A673 (cell line): ENCODE measurements around the gene USH1C. TPM values are rescaled to one million over a fixed set of nuclear protein-coding genes. Genes with fewer than 3 reads are reported as not detected.

Source experiments
- BruUV-seq: library from RNA; stranded (reverse); fragments of 400-500 nt; replicated peaks from 2 replicates; lab custom pipeline; 2021; lab: Mats Ljungman, UMichigan
- CTCF ChIA-PET: fragments of 300-600 bp; sonication (Branson Sonifier 250); formaldehyde crosslinking; loops from one replicate; lab custom pipeline; 2022; ENCODE audit warnings: antibody characterized with exemption; lab: Charles Lee
- POLR2A ChIA-PET: fragments of 300-600 bp; sonication (Branson Sonifier 250); formaldehyde crosslinking; loops from one replicate; lab custom pipeline; 2022; ENCODE audit warnings: antibody characterized with exemption; ENCODE audit not compliant: low non-redundant PET; lab: Charles Lee
- DNase-seq: peaks from one replicate; pipeline ENCODE4 v3.0.0-alpha.2; 2015; ENCODE audit warnings: low spot score
- H3K27ac ChIP-seq: fragments of 200-600 bp; sonication (generic); 2 replicates; pipeline ENCODE4 v1.5.1; 2016; ENCODE audit warnings: mixed run types, low read depth, mild to moderate bottlenecking, mixed read lengths, antibody characterized with exemption, low read length; ENCODE audit not compliant: poor library complexity, severe bottlenecking
- H3K27me3 ChIP-seq: fragments of 200-600 bp; sonication (generic); replicated peaks from 2 replicates; pipeline ENCODE4 v1.6.1; 2017; ENCODE audit warnings: mixed run types, low read depth, mild to moderate bottlenecking, mixed read lengths, antibody characterized with exemption, low read length; ENCODE audit not compliant: insufficient read depth, poor library complexity
- H3K36me3 ChIP-seq: fragments of 200-600 bp; sonication (generic); 2 replicates; pipeline ENCODE4 v1.6.1; 2016; ENCODE audit warnings: mixed run types, mild to moderate bottlenecking, mixed read lengths, antibody characterized with exemption, low read length; ENCODE audit not compliant: insufficient read depth, poor library complexity, severe bottlenecking
- H3K4me1 ChIP-seq: fragments of 200-600 bp; sonication (generic); 2 replicates; pipeline ENCODE4 v1.6.1; 2017; ENCODE audit warnings: mixed run types, mild to moderate bottlenecking, mixed read lengths, antibody characterized with exemption, low read length; ENCODE audit not compliant: insufficient read depth, poor library complexity, severe bottlenecking
- H3K4me3 ChIP-seq: fragments of 200-600 bp; sonication (generic); 2 replicates; pipeline ENCODE4 v1.5.1; 2016; ENCODE audit warnings: low read depth, mixed run types, mild to moderate bottlenecking, mixed read lengths, low read length; ENCODE audit not compliant: poor library complexity, severe bottlenecking
- H3K9me3 ChIP-seq: fragments of 200-600 bp; sonication (generic); 2 replicates; pipeline ENCODE4 v1.6.1; 2016; ENCODE audit warnings: mixed run types, low read depth, mild to moderate bottlenecking, mixed read lengths, antibody characterized with exemption, low read length; ENCODE audit not compliant: poor library complexity, severe bottlenecking
- EZH2 ChIP-seq: fragments of 200-600 bp; sonication (generic); IDR thresholded peaks from 2 replicates; pipeline ENCODE4 v1.6.1; 2017; ENCODE audit warnings: borderline replicate concordance, low read depth, mild to moderate bottlenecking, mixed read lengths, antibody characterized with exemption, low read length; ENCODE audit not compliant: poor library complexity, severe bottlenecking
- intact Hi-C: fragments of 100-400 bp; cut with micrococcal nuclease; formaldehyde crosslinking; loops from one replicate; pipeline ENCODE4 v1.10.0; 2022; ENCODE audit not compliant: unreplicated experiment
- total RNA-seq: library from RNA; stranded (reverse); gene quantifications from 2 replicates; pipeline ENCODE4 v1.2.3, GENCODE V29; 2021
- TF ChIP-seq, protein P1 (sequence below): fragments of 300-800, 200-600 bp; sonication (generic); conservative IDR thresholded peaks from 2 replicates; pipeline ENCODE4 v1.5.1; 2017; ENCODE audit warnings: low read depth, mild to moderate bottlenecking, antibody characterized with exemption, low read length, moderate library complexity, mixed read lengths

The USH1C gene
- total RNA-seq, 1 experiment from 2014 or later = not detected

DNA sequence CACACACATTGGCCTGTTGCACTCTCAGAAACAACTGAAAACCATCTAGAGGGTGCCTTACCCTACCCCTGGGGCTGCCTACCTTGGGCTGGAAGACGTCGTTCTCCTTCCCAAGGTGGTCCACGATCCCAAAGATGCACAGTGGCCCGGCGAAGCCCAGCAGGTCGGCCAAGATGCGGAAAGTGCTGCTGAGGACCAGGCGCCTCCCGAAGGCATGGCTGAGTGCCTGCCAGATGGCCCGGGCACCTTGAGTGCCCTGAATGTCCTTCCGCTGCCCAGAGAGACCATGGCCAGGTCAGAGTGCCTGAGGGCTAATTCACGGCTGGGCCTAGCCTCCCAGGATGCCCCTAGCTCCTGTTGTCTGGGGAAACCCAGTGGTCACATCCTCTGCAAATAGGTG is 83.8 kb downstream of the USH1C start:
- POLR2A ChIA-PET = no interaction called here
- intact Hi-C loops = no loop called here
- no peaks in the 10 kb centered on the region for H3K9me3 ChIP-seq
- TF ChIP-seq, protein P1, sequence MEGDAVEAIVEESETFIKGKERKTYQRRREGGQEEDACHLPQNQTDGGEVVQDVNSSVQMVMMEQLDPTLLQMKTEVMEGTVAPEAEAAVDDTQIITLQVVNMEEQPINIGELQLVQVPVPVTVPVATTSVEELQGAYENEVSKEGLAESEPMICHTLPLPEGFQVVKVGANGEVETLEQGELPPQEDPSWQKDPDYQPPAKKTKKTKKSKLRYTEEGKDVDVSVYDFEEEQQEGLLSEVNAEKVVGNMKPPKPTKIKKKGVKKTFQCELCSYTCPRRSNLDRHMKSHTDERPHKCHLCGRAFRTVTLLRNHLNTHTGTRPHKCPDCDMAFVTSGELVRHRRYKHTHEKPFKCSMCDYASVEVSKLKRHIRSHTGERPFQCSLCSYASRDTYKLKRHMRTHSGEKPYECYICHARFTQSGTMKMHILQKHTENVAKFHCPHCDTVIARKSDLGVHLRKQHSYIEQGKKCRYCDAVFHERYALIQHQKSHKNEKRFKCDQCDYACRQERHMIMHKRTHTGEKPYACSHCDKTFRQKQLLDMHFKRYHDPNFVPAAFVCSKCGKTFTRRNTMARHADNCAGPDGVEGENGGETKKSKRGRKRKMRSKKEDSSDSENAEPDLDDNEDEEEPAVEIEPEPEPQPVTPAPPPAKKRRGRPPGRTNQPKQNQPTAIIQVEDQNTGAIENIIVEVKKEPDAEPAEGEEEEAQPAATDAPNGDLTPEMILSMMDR = no peak
- TF ChIP-seq EZH2 = no peak
- no peaks in the 10 kb centered on the region for H3K36me3 ChIP-seq
- no TSS peak for BruUV-seq
- CTCF ChIA-PET = no interaction called here
- H3K27me3 ChIP-seq = peaks cover 6% of the 10 kb centered on the region
- no peak overlapping the region for H3K4me3 ChIP-seq
- H3K4me1 ChIP-seq = no peaks in the 10 kb centered on the region
- no peak for DNase-seq
- H3K27ac ChIP-seq = no peak overlapping the region

DNA sequence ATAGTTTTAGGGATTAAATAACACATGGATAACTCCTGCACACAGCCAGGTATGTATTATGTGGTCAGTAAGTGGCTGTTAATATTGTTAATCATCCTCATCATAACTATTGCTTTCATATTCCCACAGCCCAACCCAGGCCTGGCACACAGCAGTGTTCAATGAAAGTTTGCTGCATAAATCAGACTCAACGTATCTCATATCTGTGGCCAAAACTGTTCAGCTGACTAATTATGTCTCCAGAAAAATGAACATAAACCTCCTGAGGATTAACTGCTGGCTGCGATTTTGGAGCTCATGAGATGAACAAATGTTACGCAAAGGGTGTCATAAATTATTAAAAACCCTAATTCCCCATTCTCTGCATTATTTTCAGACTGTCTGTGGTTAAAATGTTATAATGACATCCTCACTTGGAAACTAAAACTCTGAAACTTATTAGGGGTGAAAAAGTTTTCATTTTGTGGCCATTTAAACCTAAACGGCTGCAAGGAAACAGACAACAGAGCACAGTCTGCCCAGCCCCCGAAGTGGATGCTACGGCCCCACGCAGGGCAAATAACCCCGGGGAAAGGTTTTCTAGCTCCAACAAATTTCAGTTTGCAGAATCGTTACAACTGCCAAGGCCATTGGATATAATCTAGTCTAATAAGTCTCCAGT is 84.8 kb downstream of the USH1C start:
- CTCF ChIA-PET = no interaction called here

DNA sequence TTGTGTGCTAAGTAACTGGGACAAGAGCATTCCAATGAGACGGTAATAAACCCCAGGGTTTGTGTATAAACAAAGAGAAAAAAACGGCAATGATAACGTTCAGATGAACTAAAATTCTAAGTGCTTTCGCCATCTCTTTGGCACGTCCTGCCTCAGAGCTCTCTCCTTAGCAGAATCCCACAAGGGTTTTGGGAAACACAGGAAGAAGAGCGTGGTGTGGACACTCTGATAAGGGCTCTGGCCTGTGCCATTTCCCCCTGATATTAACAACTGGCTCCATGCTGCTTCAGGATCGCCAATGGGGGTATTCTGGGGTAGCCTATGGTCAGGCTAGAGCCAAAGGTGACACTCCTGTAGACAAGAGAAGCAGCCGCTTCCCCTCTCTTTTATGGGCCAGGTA is 85.9 kb downstream of the USH1C start:
- intact Hi-C loops = no loop called here
- no TSS peak for BruUV-seq
- Histone ChIP-seq H3K4me1 (no peaks in the 10 kb centered on the region), H3K9me3 (no peaks in the 10 kb centered on the region), H3K36me3 (no peaks in the 10 kb centered on the region), H3K27ac (no peak overlapping the region), H3K4me3 (no peak overlapping the region), H3K27me3 (peaks cover 6% of the 10 kb centered on the region)
- TF ChIP-seq EZH2 = no peak
- TF ChIP-seq, protein P1 = no peak
- no peak for DNase-seq
- ChIA-PET POLR2A (no interaction called here), CTCF (no interaction called here)

More for the DNA sequence above, 84.8 kb downstream of the USH1C start:
- BruUV-seq = no TSS peak
- intact Hi-C loops = no loop called here
- no peaks in the 10 kb centered on the region for H3K9me3 ChIP-seq
- H3K4me1 ChIP-seq = no peaks in the 10 kb centered on the region
- POLR2A ChIA-PET = no interaction called here
- TF ChIP-seq, protein P1 = no peak
- no peak for TF ChIP-seq EZH2
- H3K36me3 ChIP-seq = no peaks in the 10 kb centered on the region
- no peak overlapping the region for H3K27ac ChIP-seq
- no peak for DNase-seq
- no peak overlapping the region for H3K4me3 ChIP-seq
- H3K27me3 ChIP-seq = peaks cover 6% of the 10 kb centered on the region
